Measurements from ENCODE around the gene SCN4A. TPM values are rescaled to one million over a fixed set of nuclear protein-coding genes. Genes with fewer than 3 reads are reported as not detected.
A peak's percentile ranks its signal among the peaks of the same experiment; 100 is the strongest.

Gene SCN4A
- total and polyA plus RNA-seq, 2 of the 13 experiments (the other 11 are each of a cell fraction or from before 2014, with no cell fraction given): 0.02 to 0.03 TPM

DNA sequence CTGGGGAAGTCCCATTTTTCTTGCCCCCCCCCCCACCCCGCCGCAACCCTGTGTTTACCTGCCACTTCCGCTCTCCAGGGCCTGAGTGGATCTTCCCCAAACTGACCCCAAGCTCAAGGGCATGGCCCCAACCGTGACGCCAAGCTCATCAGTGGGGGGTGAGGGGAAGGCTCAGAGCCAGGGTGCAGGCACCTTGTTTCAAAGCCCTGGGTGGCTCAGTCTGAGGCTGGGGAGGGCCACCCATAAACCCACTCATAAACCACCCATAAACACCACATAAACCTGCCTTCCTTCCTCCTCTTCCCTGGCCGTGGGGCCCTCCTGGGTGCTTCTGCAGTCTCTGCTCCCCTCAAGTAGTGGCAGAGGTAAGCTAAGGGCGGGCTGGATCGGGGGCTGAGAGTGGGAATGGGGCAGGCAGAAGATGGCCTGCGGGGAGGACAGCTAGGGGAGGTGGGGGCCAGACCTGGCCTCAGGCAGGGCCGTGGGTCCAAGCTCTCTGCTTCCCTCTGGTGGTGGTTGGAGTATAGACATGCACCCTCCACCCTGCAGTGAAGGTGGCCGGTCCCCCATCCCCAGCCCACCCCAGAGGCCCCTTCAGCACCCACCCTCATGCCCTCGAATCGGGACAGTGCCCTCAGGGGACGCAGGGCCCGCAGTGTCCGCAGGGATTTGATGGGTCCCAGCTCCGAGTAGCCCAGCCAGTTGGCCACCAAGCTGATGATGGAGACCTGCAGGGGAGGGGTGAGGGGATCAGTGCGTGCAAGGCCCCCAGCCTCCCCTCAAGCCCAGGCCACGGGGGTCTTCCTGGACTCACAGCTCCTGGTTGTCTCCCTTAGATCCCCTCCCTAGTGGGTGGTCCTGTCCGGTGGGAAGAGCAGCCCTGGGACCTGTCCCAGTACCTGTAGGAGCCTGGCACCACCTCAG, 26.0 kb downstream of the SCN4A start (continued):
- TF ChIP-seq, protein P1, sequence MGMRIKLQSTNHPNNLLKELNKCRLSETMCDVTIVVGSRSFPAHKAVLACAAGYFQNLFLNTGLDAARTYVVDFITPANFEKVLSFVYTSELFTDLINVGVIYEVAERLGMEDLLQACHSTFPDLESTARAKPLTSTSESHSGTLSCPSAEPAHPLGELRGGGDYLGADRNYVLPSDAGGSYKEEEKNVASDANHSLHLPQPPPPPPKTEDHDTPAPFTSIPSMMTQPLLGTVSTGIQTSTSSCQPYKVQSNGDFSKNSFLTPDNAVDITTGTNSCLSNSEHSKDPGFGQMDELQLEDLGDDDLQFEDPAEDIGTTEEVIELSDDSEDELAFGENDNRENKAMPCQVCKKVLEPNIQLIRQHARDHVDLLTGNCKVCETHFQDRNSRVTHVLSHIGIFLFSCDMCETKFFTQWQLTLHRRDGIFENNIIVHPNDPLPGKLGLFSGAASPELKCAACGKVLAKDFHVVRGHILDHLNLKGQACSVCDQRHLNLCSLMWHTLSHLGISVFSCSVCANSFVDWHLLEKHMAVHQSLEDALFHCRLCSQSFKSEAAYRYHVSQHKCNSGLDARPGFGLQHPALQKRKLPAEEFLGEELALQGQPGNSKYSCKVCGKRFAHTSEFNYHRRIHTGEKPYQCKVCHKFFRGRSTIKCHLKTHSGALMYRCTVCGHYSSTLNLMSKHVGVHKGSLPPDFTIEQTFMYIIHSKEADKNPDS (CRISPR knock-in tag; IDR thresholded peaks at IDR 0.05): no peak
- peak; percentile 44; the same call in 1 of the 2 replicates for TF ChIP-seq DMTF1 (CRISPR knock-in tag; IDR thresholded peaks at IDR 0.05)
- TF ChIP-seq ZSCAN30 (CRISPR knock-in tag; IDR thresholded peaks at IDR 0.05): no peak
- TF ChIP-seq, protein P2, sequence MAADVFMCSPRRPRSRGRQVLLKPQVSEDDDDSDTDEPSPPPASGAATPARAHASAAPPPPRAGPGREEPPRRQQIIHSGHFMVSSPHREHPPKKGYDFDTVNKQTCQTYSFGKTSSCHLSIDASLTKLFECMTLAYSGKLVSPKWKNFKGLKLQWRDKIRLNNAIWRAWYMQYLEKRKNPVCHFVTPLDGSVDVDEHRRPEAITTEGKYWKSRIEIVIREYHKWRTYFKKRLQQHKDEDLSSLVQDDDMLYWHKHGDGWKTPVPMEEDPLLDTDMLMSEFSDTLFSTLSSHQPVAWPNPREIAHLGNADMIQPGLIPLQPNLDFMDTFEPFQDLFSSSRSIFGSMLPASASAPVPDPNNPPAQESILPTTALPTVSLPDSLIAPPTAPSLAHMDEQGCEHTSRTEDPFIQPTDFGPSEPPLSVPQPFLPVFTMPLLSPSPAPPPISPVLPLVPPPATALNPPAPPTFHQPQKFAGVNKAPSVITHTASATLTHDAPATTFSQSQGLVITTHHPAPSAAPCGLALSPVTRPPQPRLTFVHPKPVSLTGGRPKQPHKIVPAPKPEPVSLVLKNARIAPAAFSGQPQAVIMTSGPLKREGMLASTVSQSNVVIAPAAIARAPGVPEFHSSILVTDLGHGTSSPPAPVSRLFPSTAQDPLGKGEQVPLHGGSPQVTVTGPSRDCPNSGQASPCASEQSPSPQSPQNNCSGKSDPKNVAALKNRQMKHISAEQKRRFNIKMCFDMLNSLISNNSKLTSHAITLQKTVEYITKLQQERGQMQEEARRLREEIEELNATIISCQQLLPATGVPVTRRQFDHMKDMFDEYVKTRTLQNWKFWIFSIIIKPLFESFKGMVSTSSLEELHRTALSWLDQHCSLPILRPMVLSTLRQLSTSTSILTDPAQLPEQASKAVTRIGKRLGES (CRISPR knock-in tag; IDR thresholded peaks at IDR 0.05; ENCODE audit: borderline replicate concordance): no peak
- TF ChIP-seq NR1H2 (CRISPR knock-in tag; IDR thresholded peaks at IDR 0.05; ENCODE audit: borderline replicate concordance, low read depth): no peak
- TF ChIP-seq ZNF501 (CRISPR knock-in tag; IDR thresholded peaks at IDR 0.05): peak; percentile 47; the same call in 1 of the 2 replicates
- TF ChIP-seq ZMYM4 (CRISPR knock-in tag; IDR thresholded peaks at IDR 0.05): no peak
- no peak for TF ChIP-seq ZNF335 (CRISPR knock-in tag; IDR thresholded peaks at IDR 0.05)
- no peak for TF ChIP-seq ZNF766 (CRISPR knock-in tag; IDR thresholded peaks at IDR 0.05; ENCODE audit: borderline replicate concordance)
- no peak for TF ChIP-seq ZFP36 (IDR thresholded peaks at IDR 0.05; ENCODE audit: borderline replicate concordance, low read depth, low read length, partially characterized antibody)
- no peak for TF ChIP-seq PRMT3 (CRISPR knock-in tag; IDR thresholded peaks at IDR 0.05; ENCODE audit: borderline replicate concordance, low read depth)
- no peak for TF ChIP-seq ZNF598 (CRISPR knock-in tag; IDR thresholded peaks at IDR 0.05; ENCODE audit: borderline replicate concordance)
- TF ChIP-seq ELK4 (CRISPR knock-in tag; IDR thresholded peaks at IDR 0.05; ENCODE audit: borderline replicate concordance): no peak
- TF ChIP-seq FOXM1 (CRISPR knock-in tag; IDR thresholded peaks at IDR 0.05): no peak
- TF ChIP-seq NCOA2 (CRISPR knock-in tag; IDR thresholded peaks at IDR 0.05): no peak
- TF ChIP-seq ZNF839 (CRISPR knock-in tag; IDR thresholded peaks at IDR 0.05; ENCODE audit: borderline replicate concordance): no peak; the same call in 1 of the 2 replicates
- TF ChIP-seq ZNF749 (CRISPR knock-in tag; IDR thresholded peaks at IDR 0.05; ENCODE audit: borderline replicate concordance): no peak
- TF ChIP-seq ZNF367 (CRISPR knock-in tag; IDR thresholded peaks at IDR 0.05; ENCODE audit: borderline replicate concordance): no peak
- no peak for TF ChIP-seq ZFP36L2 (CRISPR knock-in tag; IDR thresholded peaks at IDR 0.05)

Measured in HepG2 (cell line).